Left ventricle myocardium inferior (tissue), 1 donor: ENCODE data around the gene MEIS3. TPM values are rescaled to one million over a fixed set of nuclear protein-coding genes. Genes with fewer than 3 reads are reported as not detected.
A peak's percentile ranks its signal among the peaks of the same experiment; 100 is the strongest.
"Not testable (repeated sequence)": the region's sequence is repeated elsewhere in the genome, so short reads cannot be mapped to it uniquely, and the experiment has no call there.

Source experiments
- DNase-seq: peaks from one replicate; pipeline ENCODE4 v3.0.0-alpha.2; 2020
- H3K27ac ChIP-seq: fragments of 200-600 bp; replicated peaks from 2 replicates; pipeline ENCODE4 v1.8.0; 2021
- H3K27me3 ChIP-seq: fragments of 200-600 bp; 2 replicates; pipeline ENCODE4 v1.8.0; 2021; ENCODE audit warnings: low read depth
- H3K36me3 ChIP-seq: fragments of 200-600 bp; 2 replicates; pipeline ENCODE4 v1.8.0; 2021
- H3K4me1 ChIP-seq: fragments of 200-600 bp; 2 replicates; pipeline ENCODE4 v1.8.0; 2021
- H3K4me3 ChIP-seq: fragments of 200-600 bp; 2 replicates; pipeline ENCODE4 v1.8.0; 2021; ENCODE audit warnings: mild to moderate bottlenecking, moderate library complexity
- H3K9me3 ChIP-seq: fragments of 200-600 bp; replicated peaks from 2 replicates; pipeline ENCODE4 v1.8.0; 2021
- CTCF ChIP-seq: fragments of 200-600 bp; IDR thresholded peaks from 2 replicates; pipeline ENCODE4 v1.8.0; 2021; ENCODE audit warnings: antibody characterized with exemption, mild to moderate bottlenecking, borderline replicate concordance
- intact Hi-C: fragments of 100-400 bp; cut with micrococcal nuclease; formaldehyde crosslinking; loops from one replicate; pipeline ENCODE4 v1.11.0; 2022
- total RNA-seq: library from RNA; stranded (reverse); fragmentation: NEBNext Ultra II Directional; extraction: Animal tissue kit (Norgen Biotek cat#: 25700); gene quantifications from one replicate; pipeline ENCODE4 v1.2.1, GENCODE V29; 2021
- donor health status: DM: no; HTN: yes; CAD: no; lungs with severe emphysema.

Gene MEIS3
- total RNA-seq, 1 donor from 2014 or later: 3.2 TPM

GRCh38 chr19:47383890-47384289 lies 35.4 kb downstream of the MEIS3 start:
- H3K4me1 ChIP-seq, H3K27ac ChIP-seq, H3K9me3 ChIP-seq, DNase-seq, intact Hi-C loops, H3K4me3 ChIP-seq: not testable (repeated sequence)
- H3K27me3 ChIP-seq: peaks cover 16% of the 10 kb centered on the region
- peaks cover 38% of the 10 kb centered on the region for H3K36me3 ChIP-seq

- Histone ChIP-seq H3K27me3 (peaks cover 9% of the 10 kb centered on the region), H3K4me1 (peaks cover 18% of the 10 kb centered on the region), H3K9me3 (no peaks in the 10 kb centered on the region), H3K36me3 (peaks cover 43% of the 10 kb centered on the region), H3K27ac (no peak overlapping the region), H3K4me3 (no peak overlapping the region)
- no peak for TF ChIP-seq CTCF
- no peak for DNase-seq
- intact Hi-C loops: no loop called here
Measured at GRCh38 chr19:47381653-47382279, 37.6 kb downstream of the MEIS3 start.

- intact Hi-C loops: no loop called here
- DNase-seq: no peak
- no peak for TF ChIP-seq CTCF
- peaks cover 9% of the 10 kb centered on the region for H3K27me3 ChIP-seq
- H3K36me3 ChIP-seq: peaks cover 49% of the 10 kb centered on the region
- H3K4me1 ChIP-seq: peaks cover 24% of the 10 kb centered on the region
- H3K4me3 ChIP-seq: no peak overlapping the region
- H3K27ac ChIP-seq: no peak overlapping the region
- no peaks in the 10 kb centered on the region for H3K9me3 ChIP-seq
Measured at GRCh38 chr19:47381121-47381520, 38.2 kb downstream of the MEIS3 start.

- Histone ChIP-seq H3K27me3 (peaks cover 6% of the 10 kb centered on the region), H3K4me1 (peaks cover 25% of the 10 kb centered on the region), H3K4me3 (no peak overlapping the region), H3K36me3 (peaks cover 55% of the 10 kb centered on the region), H3K27ac (no peak overlapping the region), H3K9me3 (no peaks in the 10 kb centered on the region)
- no peak for TF ChIP-seq CTCF
- no peak for DNase-seq
- intact Hi-C loops: no loop called here
Measured at GRCh38 chr19:47380559-47380958, 38.8 kb downstream of the MEIS3 start.

- H3K4me1 ChIP-seq: peaks cover 25% of the 10 kb centered on the region
- H3K9me3 ChIP-seq: no peaks in the 10 kb centered on the region
- H3K27me3 ChIP-seq: no peaks in the 10 kb centered on the region
- intact Hi-C loops: no loop called here
- DNase-seq: no peak
- no peak for TF ChIP-seq CTCF
- H3K36me3 ChIP-seq: peaks cover 66% of the 10 kb centered on the region
- H3K4me3 ChIP-seq: no peak overlapping the region
- no peak overlapping the region for H3K27ac ChIP-seq
Measured at GRCh38 chr19:47379381-47379938, 39.9 kb downstream of the MEIS3 start.

- Histone ChIP-seq H3K27me3 (no peaks in the 10 kb centered on the region), H3K9me3 (no peaks in the 10 kb centered on the region), H3K27ac (peak overlapping the region; percentile 89), H3K36me3 (peaks cover 78% of the 10 kb centered on the region), H3K4me3 (no peak overlapping the region), H3K4me1 (peaks cover 19% of the 10 kb centered on the region)
- intact Hi-C loops: no loop called here
- no peak for TF ChIP-seq CTCF
- DNase-seq: no peak
Measured at GRCh38 chr19:47378246-47378645, 41.1 kb downstream of the MEIS3 start.
